NCI-H2081 (cell line): Measurements from ENCODE around the gene LPCAT1.

Source experiments
- DNase-seq, 2 experiments: peaks; one replicate each; lab custom pipeline; 2025; lab: John Stamatoyannopoulos, UW

Gene LPCAT1

GRCh38 chr5:1554410-1554967 lies 30.7 kb upstream of the LPCAT1 start:
- no peak for DNase-seq

GRCh38 chr5:1553539-1554409 lies 30.0 kb upstream of the LPCAT1 start:
- no peak for DNase-seq

- no peak for DNase-seq
These were observed 28.9 kb upstream of the LPCAT1 start for GRCh38 chr5:1552521-1553255.

- DNase-seq = no peak
These were observed 27.9 kb upstream of the LPCAT1 start for GRCh38 chr5:1551426-1552301.

DNA sequence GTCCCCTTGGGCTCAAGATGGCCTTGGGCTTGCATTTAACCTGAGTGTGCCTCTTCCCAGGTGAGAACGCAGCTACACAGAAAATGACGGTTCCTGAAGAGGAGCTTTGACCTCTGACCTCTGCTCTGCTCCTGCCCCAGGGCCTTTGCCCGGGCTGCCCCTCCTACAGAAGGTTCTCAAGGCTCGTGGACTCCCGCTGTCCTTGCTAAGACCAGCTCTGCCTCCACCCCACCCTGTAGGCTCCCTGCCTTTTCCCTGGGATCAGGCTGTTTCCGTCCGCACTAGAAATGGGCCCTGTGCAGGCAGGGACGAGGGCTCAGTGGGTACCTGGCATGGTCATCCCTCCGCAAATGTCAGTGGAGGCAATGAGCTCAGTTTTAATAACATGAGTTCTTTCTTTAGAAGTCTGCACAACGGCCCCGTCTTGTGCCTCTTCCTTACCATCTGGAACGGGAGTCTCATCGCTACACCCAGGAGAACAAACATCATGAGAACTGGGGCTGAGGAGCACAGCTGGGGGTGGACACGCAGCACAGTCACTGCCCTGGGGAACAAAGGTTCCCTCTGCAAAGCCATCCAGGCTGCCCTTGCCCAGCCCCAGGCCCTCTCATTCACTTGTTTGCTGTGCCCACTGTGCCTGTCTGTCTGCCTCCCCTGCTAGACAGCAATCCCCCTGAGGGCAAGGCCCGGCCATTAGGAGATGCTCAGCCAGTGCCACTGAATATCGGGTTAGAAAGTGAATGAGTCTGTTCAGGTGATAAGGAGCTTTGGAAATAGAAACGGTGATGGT lies 26.7 kb upstream of the LPCAT1 start:
- DNase-seq = no peak

DNA sequence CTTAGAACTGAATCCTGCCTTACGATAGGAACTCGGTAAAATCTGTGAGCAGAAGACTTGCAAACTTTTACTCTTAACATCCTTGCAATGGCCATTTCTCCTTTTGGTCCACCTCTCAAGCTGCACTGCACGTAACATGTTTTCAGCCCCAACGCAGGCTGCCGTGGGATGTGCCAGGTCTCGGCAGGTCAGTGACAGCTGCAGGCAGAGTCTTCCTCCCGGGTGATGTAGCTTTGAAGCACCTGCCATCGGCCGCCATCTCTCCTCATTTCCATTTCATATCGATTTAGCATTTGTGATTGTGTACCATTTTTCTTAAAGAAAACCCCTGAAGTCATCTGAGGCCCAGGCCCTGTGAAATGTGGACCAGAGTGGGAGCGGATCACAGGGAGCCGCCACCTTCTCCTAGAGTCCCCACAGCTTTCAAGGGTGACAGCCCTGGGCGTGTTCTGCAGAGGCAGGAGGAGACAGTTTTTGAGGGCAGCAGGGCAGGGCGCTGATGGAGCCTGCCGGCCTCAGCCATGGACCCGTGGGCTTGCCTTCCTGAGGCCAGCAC lies 25.8 kb upstream of the LPCAT1 start:
- DNase-seq = no peak

DNA sequence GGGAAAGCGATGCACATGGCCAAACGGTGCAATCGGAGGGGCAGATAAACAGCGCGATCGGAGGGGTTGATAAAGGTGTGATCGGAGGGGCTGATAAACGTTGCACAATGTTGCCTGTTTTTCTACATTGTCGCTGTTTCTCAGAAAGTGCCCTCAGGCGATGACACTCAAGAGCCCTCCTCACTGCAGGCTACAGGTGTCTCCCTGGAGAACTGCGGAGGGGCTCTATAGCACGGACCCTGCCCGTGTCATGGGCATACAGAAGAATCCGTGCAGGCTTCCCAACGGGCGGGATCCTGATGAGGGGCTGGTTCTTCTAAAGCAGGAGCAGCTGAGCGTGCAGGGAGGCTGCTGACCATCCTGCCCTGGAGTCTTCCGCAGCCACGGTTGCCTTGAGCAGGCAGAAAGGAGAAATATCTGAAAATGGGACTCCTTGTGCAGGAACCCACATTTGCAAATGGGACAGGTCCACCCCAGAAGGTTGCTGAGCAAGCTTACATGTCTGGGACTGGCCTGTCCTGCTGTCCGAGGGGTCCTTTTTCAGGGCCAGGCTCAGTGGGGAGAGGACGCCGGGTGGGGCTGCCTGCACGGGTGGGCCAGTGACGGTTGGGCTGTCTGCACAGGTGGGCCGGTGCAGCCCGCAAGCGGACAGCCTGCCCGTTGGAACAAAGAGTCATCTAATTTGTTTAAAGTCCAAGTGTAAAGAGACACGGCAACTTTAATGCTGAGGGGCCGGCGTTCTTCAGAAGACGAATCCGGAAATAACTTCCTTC lies 25.1 kb upstream of the LPCAT1 start:
- DNase-seq = no peak

GRCh38 chr5:1547655-1548054 lies 23.9 kb upstream of the LPCAT1 start:
- no peak for DNase-seq

GRCh38 chr5:1547236-1547635 lies 23.5 kb upstream of the LPCAT1 start:
- DNase-seq = no peak

DNA sequence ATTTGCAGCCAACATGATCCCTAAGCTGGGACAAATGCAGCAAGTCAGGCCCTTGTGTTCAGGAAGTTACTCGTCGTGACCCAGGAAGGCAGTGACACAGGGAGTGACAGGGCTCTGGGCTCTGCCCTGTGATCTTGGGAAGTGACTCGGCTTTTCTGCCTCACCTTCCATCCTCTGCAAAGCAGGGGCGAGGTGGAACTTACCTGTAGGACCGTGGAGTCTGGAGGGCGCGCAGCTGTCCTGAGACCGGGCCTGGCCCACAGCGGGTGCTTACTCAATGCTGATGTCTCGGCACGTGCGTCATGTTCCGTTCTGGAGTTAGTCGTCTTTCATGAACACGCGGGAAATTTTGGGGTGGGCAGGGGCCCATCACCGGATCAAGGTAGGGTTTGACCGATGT lies 22.8 kb upstream of the LPCAT1 start:
- no peak for DNase-seq

GRCh38 chr5:1545805-1546355 lies 22.1 kb upstream of the LPCAT1 start:
- DNase-seq = peak in 1 of 2 experiments; percentile 37

GRCh38 chr5:1545126-1545804 lies 21.5 kb upstream of the LPCAT1 start:
- no peak for DNase-seq

- DNase-seq = no peak
These were observed 20.7 kb upstream of the LPCAT1 start for GRCh38 chr5:1544294-1544961.

DNA sequence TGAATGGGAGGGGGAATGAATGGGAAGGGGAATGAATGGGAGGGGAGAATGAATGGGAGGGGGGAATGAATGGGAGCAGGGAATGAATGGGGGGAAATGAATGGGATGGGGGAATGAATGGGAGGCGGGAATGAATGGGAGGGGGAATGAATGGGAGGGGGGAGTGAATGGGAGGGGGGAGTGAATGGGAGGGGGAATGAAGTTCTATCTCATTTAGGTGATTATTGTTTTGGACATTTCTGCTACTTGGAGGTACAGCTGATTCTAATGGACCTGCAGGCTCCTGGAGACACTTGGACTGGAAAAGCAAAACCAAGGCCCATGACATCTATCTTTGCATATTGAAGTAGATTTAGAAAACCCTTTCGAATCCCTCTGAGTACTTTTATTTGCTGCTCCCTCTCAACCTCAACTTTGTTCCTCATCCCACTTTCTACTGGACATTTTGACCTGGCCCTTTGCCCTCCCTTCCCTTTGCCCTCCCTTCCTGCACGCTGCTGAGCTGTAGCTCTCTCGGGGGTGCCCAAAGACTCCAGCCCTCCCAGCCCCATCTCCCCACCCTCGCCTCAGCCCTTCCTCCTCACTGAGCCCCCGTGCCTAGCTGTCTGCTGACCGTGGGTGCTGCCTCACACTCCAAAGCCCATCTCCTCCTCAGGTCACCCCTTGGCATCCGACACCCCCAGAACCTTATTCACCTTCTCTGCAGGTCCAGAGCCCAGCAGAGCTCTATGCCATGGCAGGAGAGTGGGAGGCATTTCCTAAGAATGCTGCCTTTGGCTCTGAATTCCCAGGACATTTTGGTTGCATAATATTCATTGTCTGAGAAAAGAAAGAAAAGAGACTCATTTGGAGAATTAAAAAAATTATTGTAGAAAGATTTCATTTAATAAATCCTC lies 19.9 kb upstream of the LPCAT1 start:
- DNase-seq = no peak

GRCh38 chr5:1542781-1543180 lies 19.0 kb upstream of the LPCAT1 start:
- DNase-seq = no peak

DNA sequence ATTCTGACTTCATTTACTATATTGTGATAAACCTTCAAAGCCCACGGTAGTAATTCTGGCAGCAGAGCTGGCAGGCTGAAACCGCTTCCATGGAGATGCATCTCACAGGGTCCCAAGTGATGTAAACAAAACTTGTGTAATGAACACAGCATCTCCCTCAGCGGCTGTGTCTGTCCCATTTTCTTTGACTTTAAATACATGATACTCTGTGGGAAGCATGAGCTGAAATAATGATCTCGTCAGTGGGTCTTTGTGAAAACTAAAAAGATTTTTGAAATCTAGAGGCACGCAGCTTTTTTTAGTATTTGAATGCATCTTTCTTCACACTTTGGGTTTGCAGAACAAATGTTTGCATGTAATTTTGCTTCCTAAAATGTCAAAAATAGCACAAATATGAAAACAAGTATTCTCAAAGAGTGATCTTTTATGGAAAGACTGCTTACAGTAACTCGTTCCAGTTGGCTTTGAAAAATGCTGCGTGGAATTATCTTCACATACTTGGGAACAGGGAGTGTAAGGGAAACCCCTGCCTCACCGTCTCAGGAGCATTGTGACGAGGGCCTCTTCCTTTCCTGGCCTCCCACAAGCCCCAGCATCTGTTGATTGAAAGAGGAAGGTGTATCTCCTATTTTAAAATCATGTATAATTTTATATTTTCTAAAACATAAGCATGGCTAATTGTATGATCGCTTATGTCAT lies 18.1 kb upstream of the LPCAT1 start:
- no peak for DNase-seq
